Adrenal gland (tissue), 12 donors: Measurements from ENCODE around the gene ADD3. TPM values are rescaled to one million over a fixed set of nuclear protein-coding genes. Genes with fewer than 3 reads are reported as not detected.

Experiments used
- DNase-seq, 7 donors: peaks; one replicate each; pipeline ENCODE4 v3.0.0-alpha.2; 2019 to 2020
- H3K27ac ChIP-seq, 5 donors: fragments of 200-600 bp; sonication (generic) in 4 of 5; 1 replicate in 3 of 5; 2 replicates in 2 of 5; pipeline versions ENCODE4 v1.5.1 to v1.8.0; 2016 to 2020; ENCODE audit warnings: mild to moderate bottlenecking in 1 of 5
- H3K27me3 ChIP-seq: fragments of 200-600 bp; 2 replicates; pipeline ENCODE4 v1.8.0; 2021
- H3K36me3 ChIP-seq, 2 donors: fragments of 200-600 bp; replicated peaks in 1 of 2; 1 replicate in 1 of 2; 2 replicates in 1 of 2; pipeline versions ENCODE4 v1.5.1 to v1.8.0; 2018 to 2022
- H3K4me1 ChIP-seq, 2 donors: fragments of 200-600 bp; replicated peaks in 1 of 2; 1 replicate in 1 of 2; 2 replicates in 1 of 2; pipeline versions ENCODE4 v1.5.1 to v1.8.0; 2018 to 2021
- H3K4me3 ChIP-seq, 4 donors: fragments of 200-600 bp; sonication (generic) in 3 of 4; one replicate each; pipeline ENCODE4 v1.5.1; 2016 to 2018
- H3K9me3 ChIP-seq, 3 donors: fragments of 200-600 bp; sonication (generic) in 1 of 3; replicated peaks in 1 of 3; 1 replicate in 2 of 3; 2 replicates in 1 of 3; pipeline versions ENCODE4 v1.5.1 to v1.8.0; 2016 to 2021
- POLR2A ChIP-seq, 2 donors: fragments of 450-650 bp; IDR thresholded peaks; one replicate each; pipeline ENCODE4 v1.6.1; 2017; ENCODE audit warnings: antibody characterized with exemption in 2 of 2, mild to moderate bottlenecking in 2 of 2, moderate library complexity in 1 of 2
- WGBS, 4 donors: extraction: QIAGEN DNeasy Blood & Tissue Kit in 2 of 4; methylation state at CpG; one replicate each; pipeline versions ENCODE4 v1.1.5 to v1.1.7; 2013 to 2017; 5-methylcytosine and 5-hydroxymethylcytosine counted together
- intact Hi-C, 2 donors: fragments of 100-400 bp; cut with DNase I; formaldehyde crosslinking; loops; one replicate each; pipeline versions ENCODE4 v1.14.1 to v1.15.0; 2022 to 2023
- polyA plus RNA-seq, 3 donors: library from polyadenylated mRNA; stranded (reverse); fragments of 200-250 nt in 2 of 3; fragments of 350-450 nt in 1 of 3; fragmentation: Illumina TruSeq in 1 of 3; extraction: RNeasy Lipid Tissue Mini Kit (QIAGEN cat#74804) in 1 of 3; gene quantifications; one replicate each; pipeline ENCODE4 v1.2.3, GENCODE V29; 2013 to 2014
- total RNA-seq, 9 donors: library from RNA; depleted of rRNA in 4 of 9; stranded (reverse); fragments of >200 nt in 4 of 9; fragments of 120-200 nt in 1 of 9; fragmentation: NEBNext Ultra II Directional in 1 of 9; extraction: Animal tissue kit (Norgen Biotek cat#: 25700) in 1 of 9; gene quantifications; one replicate each; pipeline versions ENCODE4 v1.1.0 to v1.2.4, GENCODE V29; 2013 to 2023
- TF ChIP-seq, protein P1 (sequence below), 6 experiments: fragments of 450-650 bp in 4 of 6; fragments of 200-600 bp in 2 of 6; sonication (generic) in 1 of 6; IDR thresholded peaks; 1 replicate in 5 of 6; 2 replicates in 1 of 6; pipeline versions ENCODE4 v1.5.1 to v1.8.0; 2016 to 2021; ENCODE audit warnings: antibody characterized with exemption in 6 of 6, mild to moderate bottlenecking in 2 of 6, moderate library complexity in 1 of 6
- donor health status: healthy with polysubstance abuse.
- donor health status: Bipolar disorder and iron deficiency.
- donor health status: DM: yes; HTN: yes; CAD: no.
- donor health status: DM: no; HTN: no; CAD: no.
- donor health status: DM: no; HTN: no; CAD: no.
- donor health status: DM: yes; HTN: yes; CAD: no.

Gene ADD3
- total and polyA plus RNA-seq, 12 donors = 15.6 to 122 (median 43.4) TPM

DNA sequence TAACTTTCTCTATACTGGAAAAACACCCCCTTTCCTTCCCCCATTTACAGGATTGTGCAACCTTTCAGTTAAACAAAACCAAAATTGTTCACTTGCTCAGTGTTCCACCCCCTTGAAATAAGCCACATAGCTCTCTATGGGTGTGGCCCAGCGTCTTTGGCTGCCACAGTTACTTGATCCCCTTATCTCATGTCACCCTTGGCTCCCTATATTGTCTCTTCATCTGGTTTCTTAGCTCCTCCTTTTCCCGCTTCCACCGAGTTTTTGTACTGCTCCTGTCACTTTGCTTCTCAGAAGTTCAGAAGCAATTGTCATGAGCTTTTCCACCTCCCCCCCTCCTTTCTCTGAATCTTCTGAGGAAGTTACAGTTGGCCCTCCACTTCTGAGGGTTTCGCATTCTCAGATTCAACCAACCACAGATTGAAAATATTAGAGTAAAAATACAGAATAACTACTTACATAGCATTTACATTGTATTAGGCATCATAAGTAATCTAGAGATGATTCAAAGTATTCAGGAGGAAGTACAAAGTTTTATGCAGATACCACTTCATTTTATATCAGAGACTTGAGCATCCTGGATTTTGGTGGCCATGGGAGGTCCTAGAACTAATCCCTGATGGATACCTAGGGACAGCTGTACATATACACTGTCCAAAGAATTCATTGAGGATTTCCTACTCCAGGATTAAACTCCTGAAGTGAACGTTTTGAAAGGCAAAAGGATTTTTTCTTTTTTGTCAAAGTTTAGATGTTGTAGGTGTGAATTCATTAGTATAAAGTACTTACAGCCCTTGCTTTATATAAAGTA, 60.4 kb downstream of the ADD3 start:
- H3K4me1 ChIP-seq = peaks cover 3 to 32% of the 10 kb centered on the region in 2 donors
- intact Hi-C loops = no loop called here
- TF ChIP-seq POLR2A (IDR thresholded peaks at IDR 0.05) = no peak
- TF ChIP-seq, protein P1, sequence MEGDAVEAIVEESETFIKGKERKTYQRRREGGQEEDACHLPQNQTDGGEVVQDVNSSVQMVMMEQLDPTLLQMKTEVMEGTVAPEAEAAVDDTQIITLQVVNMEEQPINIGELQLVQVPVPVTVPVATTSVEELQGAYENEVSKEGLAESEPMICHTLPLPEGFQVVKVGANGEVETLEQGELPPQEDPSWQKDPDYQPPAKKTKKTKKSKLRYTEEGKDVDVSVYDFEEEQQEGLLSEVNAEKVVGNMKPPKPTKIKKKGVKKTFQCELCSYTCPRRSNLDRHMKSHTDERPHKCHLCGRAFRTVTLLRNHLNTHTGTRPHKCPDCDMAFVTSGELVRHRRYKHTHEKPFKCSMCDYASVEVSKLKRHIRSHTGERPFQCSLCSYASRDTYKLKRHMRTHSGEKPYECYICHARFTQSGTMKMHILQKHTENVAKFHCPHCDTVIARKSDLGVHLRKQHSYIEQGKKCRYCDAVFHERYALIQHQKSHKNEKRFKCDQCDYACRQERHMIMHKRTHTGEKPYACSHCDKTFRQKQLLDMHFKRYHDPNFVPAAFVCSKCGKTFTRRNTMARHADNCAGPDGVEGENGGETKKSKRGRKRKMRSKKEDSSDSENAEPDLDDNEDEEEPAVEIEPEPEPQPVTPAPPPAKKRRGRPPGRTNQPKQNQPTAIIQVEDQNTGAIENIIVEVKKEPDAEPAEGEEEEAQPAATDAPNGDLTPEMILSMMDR (IDR thresholded peaks at IDR 0.05) = no peak
- WGBS, 4 donors = 45 to 65% (median 60%) methylated on average over 4 to 5 of the region's 5 CpGs
- H3K27ac ChIP-seq = peak overlapping the region in 2 of 5 donors; percentile 52 to 59
- peak in 4 of 7 donors; percentile 14 to 23 (median 18) for DNase-seq
- no peaks in the 10 kb centered on the region for H3K27me3 ChIP-seq
- H3K36me3 ChIP-seq = no peaks in the 10 kb centered on the region
- no peaks in the 10 kb centered on the region for H3K9me3 ChIP-seq
- H3K4me3 ChIP-seq = no peak overlapping the region

GRCh38 chr10:110068780-110069179, 61.0 kb downstream of the ADD3 start:
- Histone ChIP-seq H3K27me3 (no peaks in the 10 kb centered on the region), H3K4me3 (no peak overlapping the region), H3K4me1 (peaks cover 3 to 32% of the 10 kb centered on the region in 2 donors), H3K36me3 (no peaks in the 10 kb centered on the region), H3K9me3 (no peaks in the 10 kb centered on the region), H3K27ac (no peak overlapping the region)
- 79 to 84% (median 81%) methylated on average over 7 of the region's 7 CpGs for WGBS, 4 donors
- no peak for DNase-seq
- TF ChIP-seq, protein P1 (IDR thresholded peaks at IDR 0.05) = no peak
- no peak for TF ChIP-seq POLR2A (IDR thresholded peaks at IDR 0.05)
- intact Hi-C loops = no loop called here

DNA sequence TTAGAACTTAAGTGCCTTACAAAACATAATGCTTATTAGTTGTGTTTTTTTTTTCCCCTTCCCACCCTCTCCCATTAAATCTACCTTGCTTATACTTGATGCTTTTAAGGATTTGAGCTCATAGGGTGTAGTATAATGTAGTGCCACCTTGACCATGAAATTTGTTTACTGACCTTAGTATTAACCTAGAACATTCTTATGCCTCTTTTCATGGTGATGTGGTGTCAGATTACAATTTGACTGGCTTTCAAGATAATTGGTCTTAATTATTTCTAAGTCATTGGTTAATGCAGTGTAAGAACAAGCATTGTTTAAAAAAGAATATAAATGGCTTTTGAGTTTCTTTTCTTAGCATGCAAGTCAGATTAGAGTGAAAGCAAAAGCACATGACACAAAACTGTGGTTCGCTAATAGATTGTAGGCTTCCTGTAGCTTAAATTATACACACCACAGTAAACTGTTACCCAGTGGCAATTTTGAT, 61.8 kb downstream of the ADD3 start:
- no peaks in the 10 kb centered on the region for H3K9me3 ChIP-seq
- DNase-seq = no peak
- H3K27me3 ChIP-seq = no peaks in the 10 kb centered on the region
- no peaks in the 10 kb centered on the region for H3K36me3 ChIP-seq
- TF ChIP-seq, protein P1 (IDR thresholded peaks at IDR 0.05) = no peak
- TF ChIP-seq POLR2A (IDR thresholded peaks at IDR 0.05) = no peak
- peak overlapping the region in 1 of 4 donors; percentile 10 for H3K4me3 ChIP-seq
- H3K4me1 ChIP-seq = peaks cover 3 to 34% of the 10 kb centered on the region in 2 donors
- peak overlapping the region in 2 of 5 donors; percentile 18 to 40 for H3K27ac ChIP-seq
- intact Hi-C loops = no loop called here
- WGBS, 4 donors = 44 to 68% (median 54%) methylated on average over 1 of the region's 1 CpG

DNA sequence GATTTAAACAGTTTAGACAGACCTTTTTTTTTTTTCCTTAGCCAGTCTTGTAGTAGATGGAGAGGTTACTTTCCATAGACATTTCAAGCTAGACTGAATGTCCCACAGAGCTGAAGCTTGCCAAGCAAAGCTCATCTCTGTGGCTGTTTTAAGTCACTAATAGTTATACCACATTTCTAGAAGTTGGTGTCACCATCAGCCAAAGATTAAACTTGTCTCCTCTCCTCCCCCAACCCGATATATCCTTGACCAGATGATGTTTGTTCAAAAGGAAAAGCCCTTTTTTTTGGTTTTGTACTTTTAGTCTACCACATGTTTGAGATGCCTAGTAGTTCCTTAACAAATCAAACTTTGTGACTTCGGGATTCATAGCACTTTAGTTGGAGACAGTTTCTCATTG, 66.1 kb downstream of the ADD3 start:
- Histone ChIP-seq H3K4me3 (no peak overlapping the region), H3K27ac (no peak overlapping the region), H3K27me3 (no peaks in the 10 kb centered on the region), H3K4me1 (peaks cover 21 to 62% of the 10 kb centered on the region in 2 donors), H3K9me3 (no peaks in the 10 kb centered on the region), H3K36me3 (no peaks in the 10 kb centered on the region)
- TF ChIP-seq, protein P1 (IDR thresholded peaks at IDR 0.05) = no peak
- no peak for TF ChIP-seq POLR2A (IDR thresholded peaks at IDR 0.05)
- whole genome bisulfite sequencing, 4 donors = 79 to 85% (median 83%) methylated on average over 2 of the region's 2 CpGs
- no peak for DNase-seq
- intact Hi-C loops = loop anchor here in 1 of 2 donors (10.0 kb wide), 1 partner anchor 59 kb away; no protein-coding TSS in a partner anchor
